ENCODE data around the gene HDGFL2.
A peak's percentile ranks its signal among the peaks of the same experiment; 100 is the strongest.

HDGFL2 gene

DNA sequence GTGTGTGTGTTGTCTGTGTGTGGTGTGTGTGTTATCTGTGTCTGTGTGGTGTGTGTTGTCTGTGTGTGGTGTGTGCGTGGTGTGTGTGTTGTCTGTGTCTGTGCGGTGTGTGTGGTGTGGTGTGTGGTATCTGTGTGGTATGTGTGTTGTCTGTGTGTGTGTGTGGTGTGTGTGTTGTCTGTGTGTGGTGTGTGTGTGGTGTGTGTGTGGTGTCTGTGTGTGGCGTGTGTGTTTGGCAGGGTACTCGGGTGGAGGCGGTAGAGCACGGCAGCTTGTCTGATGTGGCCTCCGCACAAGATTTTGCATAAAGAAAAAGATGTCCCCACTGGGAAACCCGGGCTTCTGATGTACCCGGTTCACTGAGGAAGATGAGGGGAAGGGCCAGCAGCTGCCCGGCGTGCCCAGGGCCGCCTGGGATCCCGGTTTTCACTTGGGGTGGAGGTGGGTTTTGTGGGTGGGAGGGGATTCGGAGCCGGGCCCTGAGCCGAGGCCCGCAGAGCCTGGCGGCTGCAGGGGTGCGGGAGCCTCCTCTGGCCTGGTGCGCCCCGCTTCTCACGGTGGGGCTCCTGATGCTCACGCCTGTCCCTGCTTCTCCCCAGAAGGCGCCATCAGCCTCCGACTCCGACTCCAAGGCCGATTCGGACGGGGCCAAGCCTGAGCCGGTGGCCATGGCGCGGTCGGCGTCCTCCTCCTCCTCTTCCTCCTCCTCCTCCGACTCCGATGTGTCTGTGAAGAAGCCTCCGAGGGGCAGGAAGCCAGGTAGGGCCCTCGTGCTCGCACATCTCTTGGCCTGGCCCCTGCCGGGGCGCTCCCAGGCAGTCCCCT, 21.2 kb downstream of the HDGFL2 start:
- no peaks in the 10 kb centered on the region for H3K27me3 ChIP-seq (ENCODE audit: insufficient read depth, low read depth, severe bottlenecking)

DNA sequence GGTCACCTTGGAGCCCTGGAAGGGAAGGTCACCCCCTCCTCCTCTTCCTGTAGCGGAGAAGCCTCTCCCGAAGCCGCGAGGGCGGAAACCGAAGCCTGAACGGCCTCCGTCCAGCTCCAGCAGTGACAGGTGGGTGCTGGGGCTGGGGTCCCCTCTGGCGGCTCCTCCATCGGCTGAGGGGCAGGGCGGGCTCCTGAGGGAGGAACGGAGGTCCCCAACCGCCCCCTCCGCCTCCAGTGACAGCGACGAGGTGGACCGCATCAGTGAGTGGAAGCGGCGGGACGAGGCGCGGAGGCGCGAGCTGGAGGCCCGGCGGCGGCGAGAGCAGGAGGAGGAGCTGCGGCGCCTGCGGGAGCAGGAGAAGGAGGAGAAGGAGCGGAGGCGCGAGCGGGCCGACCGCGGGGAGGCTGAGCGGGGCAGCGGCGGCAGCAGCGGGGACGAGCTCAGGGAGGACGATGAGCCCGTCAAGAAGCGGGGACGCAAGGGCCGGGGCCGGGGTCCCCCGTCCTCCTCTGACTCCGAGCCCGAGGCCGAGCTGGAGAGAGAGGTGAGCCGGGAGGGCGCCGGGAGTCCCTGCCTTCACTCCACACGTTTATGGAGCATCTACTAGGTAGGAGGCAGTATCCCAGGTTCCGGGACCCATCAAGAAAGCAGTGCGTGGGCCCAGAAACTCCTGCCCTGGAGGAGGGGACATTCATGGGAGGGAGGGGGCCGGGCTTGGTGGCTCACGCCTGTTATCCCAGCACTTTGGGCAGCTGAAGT, 22.0 kb downstream of the HDGFL2 start:
- Histone ChIP-seq H3K4me3 (ENCODE audit: low read depth, low read length) (no peak overlapping the region), H3K9me3 (ENCODE audit: severe bottlenecking) (no peaks in the 10 kb centered on the region), H3K27me3 (ENCODE audit: insufficient read depth, low read depth, severe bottlenecking) (no peaks in the 10 kb centered on the region), H3K27ac (no peak overlapping the region), H3K36me3 (peaks cover 71% of the 10 kb centered on the region)
- no peak for DNase-seq
- TF ChIP-seq, protein P1, sequence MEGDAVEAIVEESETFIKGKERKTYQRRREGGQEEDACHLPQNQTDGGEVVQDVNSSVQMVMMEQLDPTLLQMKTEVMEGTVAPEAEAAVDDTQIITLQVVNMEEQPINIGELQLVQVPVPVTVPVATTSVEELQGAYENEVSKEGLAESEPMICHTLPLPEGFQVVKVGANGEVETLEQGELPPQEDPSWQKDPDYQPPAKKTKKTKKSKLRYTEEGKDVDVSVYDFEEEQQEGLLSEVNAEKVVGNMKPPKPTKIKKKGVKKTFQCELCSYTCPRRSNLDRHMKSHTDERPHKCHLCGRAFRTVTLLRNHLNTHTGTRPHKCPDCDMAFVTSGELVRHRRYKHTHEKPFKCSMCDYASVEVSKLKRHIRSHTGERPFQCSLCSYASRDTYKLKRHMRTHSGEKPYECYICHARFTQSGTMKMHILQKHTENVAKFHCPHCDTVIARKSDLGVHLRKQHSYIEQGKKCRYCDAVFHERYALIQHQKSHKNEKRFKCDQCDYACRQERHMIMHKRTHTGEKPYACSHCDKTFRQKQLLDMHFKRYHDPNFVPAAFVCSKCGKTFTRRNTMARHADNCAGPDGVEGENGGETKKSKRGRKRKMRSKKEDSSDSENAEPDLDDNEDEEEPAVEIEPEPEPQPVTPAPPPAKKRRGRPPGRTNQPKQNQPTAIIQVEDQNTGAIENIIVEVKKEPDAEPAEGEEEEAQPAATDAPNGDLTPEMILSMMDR (IDR thresholded peaks at IDR 0.05; ENCODE audit: low read depth, low read length), result no peak

More for the DNA sequence above, 21.2 kb downstream of the HDGFL2 start:
- Histone ChIP-seq H3K27ac (no peak overlapping the region), H3K9me3 (ENCODE audit: severe bottlenecking) (no peaks in the 10 kb centered on the region), H3K4me3 (ENCODE audit: low read depth, low read length) (no peak overlapping the region), H3K36me3 (peaks cover 71% of the 10 kb centered on the region)
- no peak for DNase-seq
- TF ChIP-seq, protein P1 (IDR thresholded peaks at IDR 0.05; ENCODE audit: low read depth, low read length), result no peak

GRCh38 chr19:4494691-4495064, 22.6 kb downstream of the HDGFL2 start:
- TF ChIP-seq, protein P1 (IDR thresholded peaks at IDR 0.05; ENCODE audit: low read depth, low read length), result no peak
- no peak for DNase-seq
- H3K27ac ChIP-seq, result no peak overlapping the region
- no peaks in the 10 kb centered on the region for H3K9me3 ChIP-seq (ENCODE audit: severe bottlenecking)
- peaks cover 66% of the 10 kb centered on the region for H3K36me3 ChIP-seq
- no peaks in the 10 kb centered on the region for H3K27me3 ChIP-seq (ENCODE audit: insufficient read depth, low read depth, severe bottlenecking)
- H3K4me3 ChIP-seq (ENCODE audit: low read depth, low read length), result no peak overlapping the region

DNA sequence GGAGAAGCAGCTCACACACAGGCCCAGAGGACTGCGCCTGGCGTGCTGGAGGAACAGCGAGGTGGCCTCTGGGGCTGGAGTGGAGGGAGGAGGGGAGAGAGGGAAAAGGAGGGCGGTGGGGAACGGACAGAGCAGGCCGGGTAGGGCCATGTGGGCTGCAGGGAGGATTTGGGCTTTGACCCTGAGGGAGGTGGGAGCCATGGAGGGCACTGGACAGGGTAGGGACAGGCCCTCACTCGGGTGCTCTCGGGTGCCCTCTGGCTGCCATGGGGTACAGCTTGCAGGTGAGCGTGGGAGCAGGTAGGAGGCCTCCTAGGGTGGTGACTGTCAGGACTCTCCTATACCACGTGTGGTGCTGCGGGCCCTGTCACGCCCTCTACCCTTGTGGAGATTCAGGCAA, 23.4 kb downstream of the HDGFL2 start:
- no peaks in the 10 kb centered on the region for H3K27me3 ChIP-seq (ENCODE audit: insufficient read depth, low read depth, severe bottlenecking)
- H3K4me3 ChIP-seq (ENCODE audit: low read depth, low read length), result no peak overlapping the region
- H3K36me3 ChIP-seq, result peaks cover 61% of the 10 kb centered on the region
- DNase-seq, result peak; percentile 50
- H3K27ac ChIP-seq, result no peak overlapping the region
- H3K9me3 ChIP-seq (ENCODE audit: severe bottlenecking), result no peaks in the 10 kb centered on the region
- TF ChIP-seq, protein P1 (IDR thresholded peaks at IDR 0.05; ENCODE audit: low read depth, low read length), result peak; percentile 61

DNA sequence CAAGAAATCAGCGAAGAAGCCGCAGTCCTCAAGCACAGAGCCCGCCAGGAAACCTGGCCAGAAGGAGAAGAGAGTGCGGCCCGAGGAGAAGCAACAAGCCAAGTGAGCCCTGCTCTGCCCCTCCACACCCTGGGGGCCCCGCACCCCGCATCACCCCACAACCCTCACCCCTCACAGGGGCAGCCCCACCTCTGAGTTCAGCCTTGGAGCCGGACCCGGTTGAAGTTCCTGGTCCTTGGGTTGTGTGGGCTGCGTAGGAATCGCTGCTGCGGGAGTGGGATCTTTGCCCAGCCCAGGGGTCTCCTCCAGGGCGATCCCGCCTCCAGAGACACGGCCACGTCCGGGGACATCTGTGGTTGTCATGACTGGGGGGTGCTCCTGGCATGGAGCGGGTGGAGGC, 24.2 kb downstream of the HDGFL2 start:
- H3K36me3 ChIP-seq, result peaks cover 68% of the 10 kb centered on the region

More for the DNA sequence above, 24.2 kb downstream of the HDGFL2 start:
- Histone ChIP-seq H3K9me3 (ENCODE audit: severe bottlenecking) (no peaks in the 10 kb centered on the region), H3K27ac (no peak overlapping the region), H3K27me3 (ENCODE audit: insufficient read depth, low read depth, severe bottlenecking) (no peaks in the 10 kb centered on the region), H3K4me3 (ENCODE audit: low read depth, low read length) (no peak overlapping the region)
- TF ChIP-seq, protein P1 (IDR thresholded peaks at IDR 0.05; ENCODE audit: low read depth, low read length), result no peak
- DNase-seq, result no peak
